Left lobe of liver (tissue), 2 donors: ENCODE data around the gene USP20. TPM values are rescaled to one million over a fixed set of nuclear protein-coding genes. Genes with fewer than 3 reads are reported as not detected.

Source experiments
- ATAC-seq: fragments of 200-7000 bp; cut with Tn5 transposase; one replicate; pipeline ENCODE4 v1.9.1; 2020; ENCODE audit warnings: mild to moderate bottlenecking, moderate library complexity
- DNase-seq: peaks from one replicate; pipeline ENCODE4 v3.0.0-alpha.2; 2020; ENCODE audit warnings: low spot score
- total RNA-seq: library from RNA; stranded (reverse); gene quantifications from one replicate; pipeline ENCODE4 v1.2.1, GENCODE V29; 2021
- donor health status: DM: no; HTN: no; CAD: no; lungs with moderate emphysema.
- donor health status: DM: no; HTN: yes; CAD: no.

Gene USP20
- total RNA-seq, 1 donor from 2014 or later = 16.7 TPM

- ATAC-seq = peak; percentile 28
- no peak for DNase-seq
Measured at GRCh38 chr9:129822898-129823541, 12.2 kb upstream of the USP20 start.

DNA sequence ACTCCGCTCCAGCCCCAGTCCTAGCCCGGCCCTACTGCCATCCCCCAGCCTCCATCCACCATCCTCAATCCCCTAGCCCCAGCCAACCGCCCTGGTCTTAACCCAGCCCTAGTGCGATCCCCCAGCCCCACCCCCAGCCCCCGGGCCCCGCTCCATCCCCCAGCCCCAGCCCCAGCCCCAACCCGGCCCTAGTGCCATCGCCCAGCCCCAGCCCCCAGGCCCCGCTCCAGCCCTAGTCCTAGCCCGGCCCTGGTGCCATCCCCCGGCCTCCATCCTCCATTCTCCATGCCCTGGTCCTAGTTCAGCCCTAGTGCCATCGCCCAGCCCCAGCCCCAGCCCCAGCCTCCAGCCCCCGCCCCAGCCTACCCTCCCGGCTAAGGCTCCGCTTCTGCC lies 11.7 kb upstream of the USP20 start:
- no peak for DNase-seq

DNA sequence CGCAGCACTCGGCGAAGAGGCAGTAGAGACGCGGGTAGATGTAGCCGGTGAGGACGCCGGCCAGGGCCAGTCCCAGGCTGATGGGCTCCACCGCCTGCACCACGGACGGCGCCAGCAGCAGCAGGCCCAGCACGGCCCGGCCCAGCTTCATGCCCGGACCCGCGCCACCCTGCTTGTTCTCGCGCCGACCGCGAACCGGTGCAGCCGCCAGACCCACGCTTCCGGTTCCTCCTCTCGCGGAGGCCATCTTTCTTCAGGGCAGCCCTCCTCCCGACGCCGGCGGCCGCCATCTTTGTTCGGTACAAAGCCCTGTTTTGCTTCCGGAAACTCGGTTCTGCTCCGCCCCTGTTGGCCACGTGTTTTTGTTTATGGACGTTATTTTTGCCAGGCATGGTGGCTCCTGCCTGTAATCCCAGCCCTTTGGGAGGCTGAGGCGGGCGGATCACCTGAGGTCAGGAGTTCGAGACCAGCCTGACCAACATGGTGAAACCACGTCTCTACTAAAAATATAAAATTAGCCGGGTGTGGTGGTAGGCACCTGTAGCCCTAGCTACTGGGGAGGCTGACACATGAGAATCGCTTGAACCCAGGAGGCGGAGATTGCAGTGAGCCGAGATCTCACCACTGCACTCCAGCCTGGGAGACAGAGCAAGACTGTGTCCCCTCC lies 11.2 kb upstream of the USP20 start, which contains the start of gene TOR1A:
Gene TOR1A (minus strand): TSS at position 202 of the 667 bp plus-strand sequence. CDS start 51 bp downstream, at position 151.
- DNase-seq = peak; percentile 95
- ATAC-seq = peak; percentile 97

More for the DNA sequence above, 11.7 kb upstream of the USP20 start:
- peak; percentile 51 for ATAC-seq

DNA sequence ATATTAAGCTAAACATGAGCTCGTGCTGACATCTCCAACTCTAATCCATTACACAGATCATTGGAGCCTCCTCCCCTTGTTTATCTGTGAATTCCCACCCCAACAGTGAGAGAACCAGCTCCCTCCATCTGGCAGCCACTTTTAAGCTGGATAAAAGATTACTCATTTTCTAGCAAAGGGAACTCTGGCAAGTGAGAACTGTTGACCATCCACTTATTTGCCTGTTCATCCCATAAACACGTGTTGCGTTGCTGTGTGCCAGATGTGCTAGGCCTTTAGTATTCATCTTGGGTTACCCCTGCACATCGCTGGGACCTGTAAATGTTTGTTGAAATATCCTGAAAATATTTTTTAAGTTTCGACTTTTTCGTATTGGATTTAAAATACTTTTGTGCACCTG lies 8.9 kb upstream of the USP20 start:
- DNase-seq = no peak
- no peak for ATAC-seq

GRCh38 chr9:129826759-129827158 lies 8.5 kb upstream of the USP20 start:
- ATAC-seq (no peak), DNase-seq (no peak)

GRCh38 chr9:129828051-129828450 lies 7.2 kb upstream of the USP20 start:
- ATAC-seq (no peak), DNase-seq (no peak)

GRCh38 chr9:129828969-129829368 lies 6.3 kb upstream of the USP20 start:
- no peak for DNase-seq
- ATAC-seq = no peak

DNA sequence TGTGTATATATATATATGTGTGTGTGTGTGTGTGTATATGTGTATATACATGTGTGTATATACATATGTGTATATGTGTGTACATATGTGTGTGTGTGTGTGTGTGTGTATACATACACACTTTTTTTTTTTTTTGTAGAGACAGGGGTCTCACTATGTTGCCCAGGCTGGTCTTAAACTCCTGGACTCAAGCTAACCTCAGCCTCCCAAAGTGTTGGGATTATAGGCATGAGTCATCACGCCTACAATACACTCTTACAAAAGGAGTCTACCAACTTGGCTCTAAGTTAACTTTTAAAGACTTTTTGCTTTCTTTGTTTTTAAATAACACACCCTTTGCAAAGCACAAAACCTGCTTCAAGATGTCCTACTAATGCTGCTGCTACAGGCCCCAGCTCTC lies 2.3 kb upstream of the USP20 start:
- DNase-seq = no peak
- no peak for ATAC-seq

- DNase-seq (no peak), ATAC-seq (peak; percentile 62)
Measured at GRCh38 chr9:129834489-129835127, 650 bp upstream of the USP20 start.

DNA sequence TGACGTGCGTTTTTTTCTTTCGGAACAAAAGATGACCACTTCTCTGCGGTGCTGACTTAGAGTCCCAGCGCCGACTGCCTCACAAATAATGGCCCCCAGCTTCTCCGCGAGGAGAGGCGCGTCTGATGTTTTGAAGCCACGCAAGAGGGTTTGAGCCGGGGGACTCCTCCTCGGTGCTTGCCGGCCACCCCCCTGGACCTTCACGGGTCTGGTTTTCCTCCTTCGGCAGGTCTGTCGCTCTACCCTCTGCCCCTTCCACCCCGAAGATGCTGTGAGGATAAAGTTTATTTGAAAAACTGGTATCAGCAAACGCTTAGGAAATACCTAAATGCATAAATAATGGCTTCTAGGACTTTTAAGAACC lies 584 bp downstream of the USP20 start:
- ATAC-seq = no peak
- no peak for DNase-seq

GRCh38 chr9:129836311-129837007 lies 1.2 kb downstream of the USP20 start:
- ATAC-seq = no peak
- DNase-seq = no peak

DNA sequence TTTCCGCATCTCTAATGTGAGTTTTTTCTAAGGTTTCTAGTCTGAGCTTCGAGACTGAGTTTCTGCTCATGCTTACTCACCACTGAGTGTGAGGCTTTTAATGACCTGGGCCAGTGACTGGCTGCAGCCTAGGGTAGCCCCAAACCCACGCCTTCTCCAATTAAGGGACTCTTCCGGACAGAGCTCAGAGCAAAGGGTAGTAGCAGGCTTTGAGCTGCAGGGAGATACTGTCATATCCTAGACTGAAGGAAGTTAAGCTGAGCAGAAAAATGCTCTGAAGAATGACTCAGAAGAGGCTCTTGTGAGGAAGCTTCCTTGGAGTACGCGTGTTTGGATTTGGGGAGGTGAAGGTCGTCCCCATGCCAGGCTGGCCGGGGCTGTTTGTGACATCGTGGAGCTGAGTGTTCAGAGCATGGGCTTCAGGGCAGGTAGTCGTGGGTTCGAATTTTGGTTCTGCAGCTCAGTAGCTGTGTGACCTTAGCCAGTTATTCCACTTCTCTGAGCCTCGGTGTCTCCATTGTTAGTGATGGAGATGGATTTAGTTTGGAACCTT lies 3.5 kb downstream of the USP20 start:
- no peak for DNase-seq
- ATAC-seq = no peak

DNA sequence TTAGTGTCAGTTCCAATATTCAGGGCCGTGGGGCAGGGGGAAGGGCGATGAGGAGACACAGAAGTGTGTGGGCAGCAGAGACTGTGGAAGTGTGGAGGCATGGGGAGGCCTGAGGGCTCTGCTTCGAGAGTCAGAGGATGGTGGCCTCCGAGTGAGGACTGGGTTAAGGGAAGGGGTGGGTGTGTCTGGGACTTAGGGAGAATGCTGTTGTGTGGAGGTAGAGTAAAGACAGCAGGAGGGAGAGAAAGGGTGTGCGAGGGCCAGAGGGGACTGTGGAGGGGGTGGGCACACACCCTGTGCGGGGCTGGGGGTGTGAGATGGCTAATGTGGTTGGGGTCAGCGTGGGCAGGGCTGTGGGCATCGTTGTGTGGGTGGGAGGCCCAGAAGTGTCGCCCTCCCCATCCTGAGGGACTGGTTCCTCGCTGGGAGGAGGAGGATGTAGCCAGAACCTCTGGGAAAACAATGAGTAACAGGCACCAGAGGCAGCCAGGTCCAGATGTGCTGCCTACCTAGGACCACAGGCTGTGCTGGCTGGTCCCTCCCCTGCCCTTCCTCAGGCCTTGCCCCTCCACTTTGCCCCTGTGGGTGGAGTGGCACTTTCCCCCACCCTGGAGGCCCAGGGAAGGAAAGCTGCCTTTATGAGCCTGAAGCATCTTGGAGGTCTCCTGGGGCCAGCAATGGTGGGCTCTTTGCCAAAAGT lies 4.2 kb downstream of the USP20 start:
- DNase-seq = no peak
- ATAC-seq = no peak

- no peak for DNase-seq
- ATAC-seq = no peak
Measured at GRCh38 chr9:129840034-129840433, 4.8 kb downstream of the USP20 start.

DNA sequence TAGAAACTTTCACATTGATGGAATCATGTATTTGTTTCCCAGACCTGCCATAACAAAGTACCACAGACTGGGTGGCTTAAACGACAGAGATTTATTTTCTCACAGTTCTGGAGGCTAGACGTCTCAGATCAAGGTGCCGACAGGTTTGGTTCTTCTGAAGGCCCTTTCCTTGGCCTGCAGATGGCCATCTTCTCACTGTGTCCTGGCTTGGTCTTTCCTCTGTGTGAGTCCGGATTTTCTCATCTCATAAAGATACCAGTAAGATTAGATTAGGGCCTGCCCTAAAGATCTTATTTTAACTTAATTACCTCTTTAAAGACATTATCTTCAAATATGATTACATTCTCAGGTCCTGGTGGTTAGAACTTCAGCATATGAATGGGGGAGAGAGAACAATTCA lies 5.8 kb downstream of the USP20 start:
- no peak for ATAC-seq
- DNase-seq = no peak

- DNase-seq (no peak), ATAC-seq (no peak)
Measured at GRCh38 chr9:129845373-129845772, 10.1 kb downstream of the USP20 start.

GRCh38 chr9:129848712-129849441 lies 13.6 kb downstream of the USP20 start:
- ATAC-seq (no peak), DNase-seq (no peak)

DNA sequence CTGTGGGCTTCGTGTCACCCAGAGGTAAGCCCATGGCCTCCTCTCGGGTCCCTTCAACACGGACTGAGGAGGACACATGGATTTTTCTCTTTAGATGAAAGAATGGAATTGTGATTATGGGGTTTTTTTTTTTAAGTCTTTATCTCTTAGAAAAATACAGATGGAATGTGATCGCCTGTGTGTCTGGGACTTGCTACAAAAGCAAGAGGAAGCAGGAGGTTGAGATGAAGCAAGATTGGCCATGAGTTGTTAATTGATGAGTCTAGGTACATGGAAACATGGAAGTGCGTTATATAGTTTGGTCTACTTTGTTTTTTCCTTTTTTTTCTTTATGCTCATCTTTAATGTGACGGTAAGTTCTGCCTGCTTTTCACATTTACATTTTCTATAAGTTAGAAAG lies 14.6 kb downstream of the USP20 start:
- DNase-seq (no peak), ATAC-seq (no peak)

GRCh38 chr9:129850821-129851550 lies 15.7 kb downstream of the USP20 start:
- ATAC-seq (no peak), DNase-seq (no peak)
